ENCODE measurements around the gene TOR4A. TPM values are rescaled to one million over a fixed set of nuclear protein-coding genes. Genes with fewer than 3 reads are reported as not detected.

Gene TOR4A
- polyA plus RNA-seq, 1 donor, result 7.6 TPM

Other genes with a start within 250 kb of the TOR4A start
- 16.5 TPM for gene ABCA2, start 249.5 kb upstream of the TOR4A start, polyA plus RNA-seq (ENCODE audit: insufficient read length)
- 0.08 TPM for gene FUT7, start 245.6 kb upstream of the TOR4A start, polyA plus RNA-seq (ENCODE audit: insufficient read length)
- gene NPDC1, start 231.5 kb upstream of the TOR4A start, polyA plus RNA-seq (ENCODE audit: insufficient read length), result 40.9 TPM
- gene ENTPD2, start 223.7 kb upstream of the TOR4A start, polyA plus RNA-seq (ENCODE audit: insufficient read length), result 16.2 TPM
- 3.6 TPM for gene SAPCD2, start 207.2 kb upstream of the TOR4A start, polyA plus RNA-seq (ENCODE audit: insufficient read length)
- 1.9 TPM for gene UAP1L1, start 200.2 kb upstream of the TOR4A start, polyA plus RNA-seq (ENCODE audit: insufficient read length)
- 38.6 TPM for gene MAN1B1, start 190.7 kb upstream of the TOR4A start, polyA plus RNA-seq (ENCODE audit: insufficient read length)
- gene DPP7, start 163.0 kb upstream of the TOR4A start, polyA plus RNA-seq (ENCODE audit: insufficient read length), result 21.7 TPM
- gene GRIN1, start 138.6 kb upstream of the TOR4A start, polyA plus RNA-seq (ENCODE audit: insufficient read length), result not detected
- 0.11 TPM for gene LRRC26, start 107.7 kb upstream of the TOR4A start, polyA plus RNA-seq (ENCODE audit: insufficient read length)
- gene TMEM210, start 105.7 kb upstream of the TOR4A start, polyA plus RNA-seq (ENCODE audit: insufficient read length), result not detected
- gene ANAPC2, start 89.2 kb upstream of the TOR4A start, polyA plus RNA-seq (ENCODE audit: insufficient read length), result 30.4 TPM
- gene SSNA1, start 89.0 kb upstream of the TOR4A start, polyA plus RNA-seq (ENCODE audit: insufficient read length), result 53.7 TPM
- gene TPRN, start 77.0 kb upstream of the TOR4A start, polyA plus RNA-seq (ENCODE audit: insufficient read length), result 10.9 TPM
- gene TMEM203, start 72.1 kb upstream of the TOR4A start, polyA plus RNA-seq (ENCODE audit: insufficient read length), result 33.0 TPM
- gene NDOR1, start 72.0 kb upstream of the TOR4A start, polyA plus RNA-seq (ENCODE audit: insufficient read length), result 7.0 TPM
- 2.5 TPM for gene RNF208, start 55.5 kb upstream of the TOR4A start, polyA plus RNA-seq (ENCODE audit: insufficient read length)
- gene CYSRT1, start 52.6 kb upstream of the TOR4A start, polyA plus RNA-seq (ENCODE audit: insufficient read length), result 2.4 TPM
- 2.4 TPM for gene RNF224, start 50.2 kb upstream of the TOR4A start, polyA plus RNA-seq (ENCODE audit: insufficient read length)
- 1.5 TPM for gene SLC34A3, start 46.8 kb upstream of the TOR4A start, polyA plus RNA-seq (ENCODE audit: insufficient read length)
- 146 TPM for gene TUBB4B, start 36.4 kb upstream of the TOR4A start, polyA plus RNA-seq (ENCODE audit: insufficient read length)
- gene STPG3, start 26.4 kb upstream of the TOR4A start, polyA plus RNA-seq (ENCODE audit: insufficient read length), result 0.18 TPM
- 45.6 TPM for gene NELFB, start 22.4 kb upstream of the TOR4A start, polyA plus RNA-seq (ENCODE audit: insufficient read length)
- 3.8 TPM for gene NRARP, start 24.5 kb downstream of the TOR4A start, polyA plus RNA-seq (ENCODE audit: insufficient read length)
- gene EXD3, start 145.4 kb downstream of the TOR4A start, polyA plus RNA-seq (ENCODE audit: insufficient read length), result 13.0 TPM
- 2.2 TPM for gene NOXA1, start 145.7 kb downstream of the TOR4A start, polyA plus RNA-seq (ENCODE audit: insufficient read length)
- 0.46 TPM for gene ENTPD8, start 163.6 kb downstream of the TOR4A start, polyA plus RNA-seq (ENCODE audit: insufficient read length)
- 16.9 TPM for gene NSMF, start 181.6 kb downstream of the TOR4A start, polyA plus RNA-seq (ENCODE audit: insufficient read length)